GM12878 (cell line): ENCODE data around the gene MACROD2. TPM values are rescaled to one million over a fixed set of nuclear protein-coding genes. Genes with fewer than 3 reads are reported as not detected.
"Not testable (repeated sequence)": the region's sequence is repeated elsewhere in the genome, so short reads cannot be mapped to it uniquely, and the experiment has no call there.

Source experiments
- ATAC-seq: fragments of 200-7000 bp; cut with Tn5 transposase; 3 replicates; pipeline ENCODE4 v1.9.1; 2020; ENCODE audit warnings: mild to moderate bottlenecking, moderate library complexity
- BruUV-seq: library from RNA; stranded (reverse); fragments of 400-500 nt; replicated peaks from 2 replicates; lab custom pipeline; 2021; lab: Mats Ljungman, UMichigan
- CTCF ChIA-PET: fragments of 300-600 bp; sonication (Branson Sonifier 250); formaldehyde crosslinking; extraction: SDS; loops from one replicate; lab custom pipeline; 2021; ENCODE audit warnings: inconsistent platforms; lab: Yijun Ruan, JAX
- POLR2A ChIA-PET: fragments of 350-600 bp; formaldehyde crosslinking; extraction: SDS; loops from one replicate; lab custom pipeline; 2021; ENCODE audit warnings: inconsistent platforms; lab: Charles Lee
- RAD21 ChIA-PET: fragments of 300-600 bp; sonication (Branson Sonifier 250); formaldehyde crosslinking; loops from one replicate; lab custom pipeline; 2023; ENCODE audit warnings: antibody characterized with exemption; ENCODE audit not compliant: unreplicated experiment; lab: Charles Lee
- SMC1A ChIA-PET: fragments of 300-600 bp; sonication (Branson Sonifier 250); formaldehyde crosslinking; loops from one replicate; lab custom pipeline; 2023; ENCODE audit not compliant: unreplicated experiment, uncharacterized antibody; lab: Charles Lee
- DNase-seq: peaks from one replicate; pipeline ENCODE4 v3.0.0-alpha.2; 2011; ENCODE audit warnings: low read depth, low spot score
- FAIRE-seq: peaks from 3 replicates; lab custom pipeline; 2011; peaks lifted over from hg19 to GRCh38; lab: Jason Lieb, UNC
- H2AFZ ChIP-seq: 2 replicates; pipeline ENCODE4 v1.6.0; 2011; ENCODE audit warnings: low read depth, low read length, control low read depth; ENCODE audit not compliant: control insufficient read depth
- H3K27ac ChIP-seq: 2 replicates; pipeline ENCODE4 v1.5.1; 2011; ENCODE audit warnings: control low read depth; ENCODE audit not compliant: control insufficient read depth, insufficient read depth
- H3K27me3 ChIP-seq, 2 experiments: replicated peaks in 1 of 2; 2 replicates each; pipeline versions ENCODE4 v1.6.0 to v1.6.1; 2011; ENCODE audit warnings: low read length in 1 of 2; ENCODE audit not compliant: control insufficient read depth in 2 of 2, insufficient read depth in 2 of 2
- H3K36me3 ChIP-seq, 2 experiments: 2 replicates each; pipeline ENCODE4 v1.5.1; 2011; ENCODE audit warnings: low read length in 1 of 2; ENCODE audit not compliant: control insufficient read depth in 2 of 2, insufficient read depth in 2 of 2
- H3K4me1 ChIP-seq: 2 replicates; pipeline ENCODE4 v1.6.1; 2011; ENCODE audit warnings: mild to moderate bottlenecking, low read length, moderate library complexity, mixed read lengths; ENCODE audit not compliant: control insufficient read depth, insufficient read depth
- H3K4me2 ChIP-seq: 2 replicates; pipeline ENCODE4 v1.6.0; 2011; ENCODE audit warnings: control low read depth; ENCODE audit not compliant: control insufficient read depth, insufficient read depth
- H3K4me3 ChIP-seq: fragments of 200-600 bp; sonication (generic); 2 replicates; pipeline ENCODE4 v1.5.1; 2016
- H3K79me2 ChIP-seq: 2 replicates; pipeline ENCODE4 v1.6.0; 2011; ENCODE audit warnings: low read length; ENCODE audit not compliant: control insufficient read depth, insufficient read depth
- H3K9ac ChIP-seq: 2 replicates; pipeline ENCODE4 v1.8.0; 2011; ENCODE audit warnings: low read length, control low read depth, mixed read lengths; ENCODE audit not compliant: control insufficient read depth, insufficient read depth
- H3K9me3 ChIP-seq: replicated peaks from 3 replicates; pipeline ENCODE4 v1.5.1; 2011; ENCODE audit warnings: mild to moderate bottlenecking, low read length; ENCODE audit not compliant: control insufficient read depth, insufficient read depth
- H4K20me1 ChIP-seq: 2 replicates; pipeline ENCODE4 v1.6.0; 2011; ENCODE audit not compliant: control insufficient read depth, insufficient read depth
- ATF7 ChIP-seq: fragments of 450-650 bp; IDR thresholded peaks from 2 replicates; pipeline ENCODE4 v1.6.1; 2016; ENCODE audit warnings: low read depth, mild to moderate bottlenecking
- BHLHE40 ChIP-seq, 2 experiments: fragments of 450-650 bp in 1 of 2; IDR thresholded peaks; 2 replicates each; pipeline ENCODE4 v1.6.1; 2011 to 2017; ENCODE audit warnings: low read depth in 2 of 2, borderline replicate concordance in 1 of 2, improper control_type of control experiment in 1 of 2, low read length in 1 of 2, mild to moderate bottlenecking in 1 of 2
- DPF2 ChIP-seq: fragments of 450-650 bp; IDR thresholded peaks from 2 replicates; pipeline ENCODE4 v1.6.1; 2017; ENCODE audit warnings: mild to moderate bottlenecking
- IKZF2 ChIP-seq, 2 experiments: fragments of 450-650 bp; IDR thresholded peaks; 2 replicates each; pipeline ENCODE4 v1.6.1; 2017; ENCODE audit warnings: mild to moderate bottlenecking in 2 of 2, moderate library complexity in 2 of 2
- IRF4 ChIP-seq: IDR thresholded peaks from 2 replicates; pipeline ENCODE4 v1.6.1; 2011; ENCODE audit warnings: low read depth, low read length
- MEF2B ChIP-seq: fragments of 450-650 bp; IDR thresholded peaks from 2 replicates; pipeline ENCODE4 v1.6.1; 2018; ENCODE audit warnings: mild to moderate bottlenecking, moderate library complexity; ENCODE audit not compliant: partially characterized antibody, poor library complexity, severe bottlenecking
- MLLT1 ChIP-seq: fragments of 450-650 bp; IDR thresholded peaks from 2 replicates; pipeline ENCODE4 v1.6.1; 2016; ENCODE audit warnings: mild to moderate bottlenecking
- MTA2 ChIP-seq: fragments of 450-650 bp; IDR thresholded peaks from 2 replicates; pipeline ENCODE4 v1.6.1; 2016; ENCODE audit warnings: low read depth, mild to moderate bottlenecking, moderate library complexity
- MXI1 ChIP-seq: fragments of 150-350 bp; IDR thresholded peaks from 2 replicates; pipeline ENCODE4 v1.6.1; 2011; ENCODE audit warnings: low read depth, mild to moderate bottlenecking, inconsistent platforms, low read length, improper control_type of control experiment
- MYB ChIP-seq: fragments of 150-350 bp; IDR thresholded peaks from 2 replicates; pipeline ENCODE4 v1.6.1; 2014; ENCODE audit warnings: mild to moderate bottlenecking, low read depth, low read length, borderline replicate concordance
- PBX3 ChIP-seq: IDR thresholded peaks from 2 replicates; pipeline ENCODE4 v1.6.1; 2011; ENCODE audit warnings: mild to moderate bottlenecking, low read depth, low read length, moderate library complexity; ENCODE audit not compliant: insufficient replicate concordance
- PKNOX1 ChIP-seq: fragments of 450-650 bp; IDR thresholded peaks from 2 replicates; pipeline ENCODE4 v1.6.1; 2016; ENCODE audit warnings: mild to moderate bottlenecking
- RUNX3 ChIP-seq: IDR thresholded peaks from 2 replicates; pipeline ENCODE4 v1.6.1; 2012; ENCODE audit warnings: low read length, inconsistent platforms
- SKIL ChIP-seq: fragments of 450-650 bp; IDR thresholded peaks from 2 replicates; pipeline ENCODE4 v1.6.1; 2017; ENCODE audit warnings: mild to moderate bottlenecking, low read depth, inconsistent platforms; ENCODE audit not compliant: poor library complexity, severe bottlenecking
- TBL1XR1 ChIP-seq: IDR thresholded peaks from 2 replicates; pipeline ENCODE4 v1.6.1; 2012; ENCODE audit warnings: low read depth, low read length, improper control_type of control experiment
- WGBS: methylation state at CpG from one replicate; pipeline ENCODE4 v1.1.6; 2016; ENCODE audit warnings: low lambda C conversion rate; ENCODE audit not compliant: insufficient replicate concordance, insufficient coverage; ENCODE audit errors: missing lambda C conversion rate; 5-methylcytosine and 5-hydroxymethylcytosine counted together
- in situ Hi-C: fragments of 300-500 bp; cut with MboI; formaldehyde crosslinking; loops from 9 replicates; pipeline ENCODE4 v1.14.3; 2018; ENCODE audit warnings: mixed read lengths
- intact Hi-C: fragments of 100-400 bp; cut with micrococcal nuclease; formaldehyde crosslinking; loops from one replicate; pipeline ENCODE4 v1.14.2; 2022; ENCODE audit not compliant: unreplicated experiment
- polyA plus RNA-seq, 11 experiments: library from polyadenylated mRNA; depleted of rRNA in 4 of 11; unstranded in 6 of 11; stranded (reverse) in 5 of 11; fragments of >200 nt; fragmentation: Nextera tagmentation in 4 of 11; fragmentation: Illumina TruSeq in 1 of 11; extraction: Ambion mirVana in 4 of 11; extraction: Trizol in 1 of 11; gene quantifications; 1 replicate in 1 of 11; 2 replicates in 10 of 11; pipeline versions ENCODE4 v1.2.1 to v1.2.3, GENCODE V29; 2011 to 2016; ENCODE audit warnings: inconsistent platforms in 2 of 11, missing spikeins in 2 of 11, low read depth in 1 of 11
- total RNA-seq, 4 experiments: library from RNA; depleted of rRNA in 3 of 4; stranded (reverse); fragments of >200 nt in 3 of 4; fragmentation: Illumina TruSeq in 1 of 4; extraction: Trizol in 1 of 4; gene quantifications; 2 replicates each; pipeline versions ENCODE4 v1.2.1 to v1.2.3, GENCODE V29; 2013 to 2021

The MACROD2 gene
- total and polyA plus RNA-seq, 10 of the 15 experiments (the other 5 are each of a cell fraction or from before 2014, with no cell fraction given), result 1.1 to 21.5 (median 2.2) TPM

- Histone ChIP-seq H3K4me2 (peak overlapping the region; percentile 85), H2AFZ (peak overlapping the region; percentile 69), H3K27ac (peak overlapping the region; percentile 88), H3K9ac (peak overlapping the region; percentile 86), H3K4me3 (peak overlapping the region; percentile 91), H3K79me2 (peaks cover 24% of the 10 kb centered on the region)
- DNase-seq, H4K20me1 ChIP-seq, FAIRE-seq, H3K4me1 ChIP-seq, BruUV-seq, in situ Hi-C loops, H3K9me3 ChIP-seq, H3K36me3 ChIP-seq, H3K27me3 ChIP-seq: not testable (repeated sequence)
- ChIA-PET SMC1A (interaction anchor here (0.7 to 1.5 kb wide), 6 partner anchors 7 to 114 kb away, joined by 3 to 4 read pairs (median 3); no protein-coding TSS in a partner anchor), RAD21 (interaction anchor here (0.7 to 1.6 kb wide), 3 partner anchors 16 to 330 kb away, joined by 3 to 4 read pairs (median 4); no protein-coding TSS in a partner anchor), POLR2A (interaction anchor here (1.0 kb wide), 1 partner anchor 8 kb away, joined by 3 read pairs; no protein-coding TSS in a partner anchor), CTCF (interaction anchor here (0.8 kb wide), 1 partner anchor 15 kb away, joined by 3 read pairs; no protein-coding TSS in a partner anchor)
- TF ChIP-seq IKZF2 (IDR thresholded peaks at IDR 0.05) (peak in 1 of 2 experiments; percentile 26; a peak in 3 of 4 replicates), MXI1 (0 out of 2 replicates have a peak, but pooled peaks have one; percentile 49), MTA2 (0 out of 2 replicates have a peak, but pooled peaks have one; percentile 48), RUNX3 (peak; percentile 32), TBL1XR1 (0 out of 2 replicates have a peak, but pooled peaks have one; percentile 45), ATF7 (0 out of 2 replicates have a peak, but pooled peaks have one; percentile 23), BHLHE40 (IDR thresholded peaks at IDR 0.05; ENCODE audit: borderline replicate concordance in 1 of 2, low read depth in 2 of 2, low read length in 1 of 2) (peak; percentile 28 to 71; a peak in 1 of 4 replicates), PBX3 (peak; percentile 45), MEF2B (peak; percentile 36), IRF4 (0 out of 2 replicates have a peak, but pooled peaks have one; percentile 5), DPF2 (0 out of 2 replicates have a peak, but pooled peaks have one; percentile 35), MLLT1 (peak; percentile 75), PKNOX1 (peak; percentile 85), MYB (0 out of 2 replicates have a peak, but pooled peaks have one; percentile 26), SKIL (peak; percentile 85)
- WGBS, result 3% methylated on average over 26 of the region's 26 CpGs
- peak; percentile 71 for ATAC-seq
- intact Hi-C loops, result loop anchor here (2.0 to 10.0 kb wide), 6 partner anchors 63 to 489 kb away; no protein-coding TSS in a partner anchor
Observed at GRCh38 chr20:15985494-15986368, 1990.4 kb downstream of the MACROD2 start.
